Stimulated activated CD8-positive, alpha-beta memory T cell treated with anti-CD3 and anti-CD28 coated beads, Interleukin-15, amount 100 ng/mL, for 4 hours (primary cell): ENCODE measurements around the gene SSNA1.

ENCODE experiments used
- DNase-seq, 2 donors: peaks; one replicate each; pipeline ENCODE4 v3.0.0-alpha.2; 2020; ENCODE audit warnings: low read depth in 2 of 2

SSNA1 gene, protein sequence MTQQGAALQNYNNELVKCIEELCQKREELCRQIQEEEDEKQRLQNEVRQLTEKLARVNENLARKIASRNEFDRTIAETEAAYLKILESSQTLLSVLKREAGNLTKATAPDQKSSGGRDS

DNA sequence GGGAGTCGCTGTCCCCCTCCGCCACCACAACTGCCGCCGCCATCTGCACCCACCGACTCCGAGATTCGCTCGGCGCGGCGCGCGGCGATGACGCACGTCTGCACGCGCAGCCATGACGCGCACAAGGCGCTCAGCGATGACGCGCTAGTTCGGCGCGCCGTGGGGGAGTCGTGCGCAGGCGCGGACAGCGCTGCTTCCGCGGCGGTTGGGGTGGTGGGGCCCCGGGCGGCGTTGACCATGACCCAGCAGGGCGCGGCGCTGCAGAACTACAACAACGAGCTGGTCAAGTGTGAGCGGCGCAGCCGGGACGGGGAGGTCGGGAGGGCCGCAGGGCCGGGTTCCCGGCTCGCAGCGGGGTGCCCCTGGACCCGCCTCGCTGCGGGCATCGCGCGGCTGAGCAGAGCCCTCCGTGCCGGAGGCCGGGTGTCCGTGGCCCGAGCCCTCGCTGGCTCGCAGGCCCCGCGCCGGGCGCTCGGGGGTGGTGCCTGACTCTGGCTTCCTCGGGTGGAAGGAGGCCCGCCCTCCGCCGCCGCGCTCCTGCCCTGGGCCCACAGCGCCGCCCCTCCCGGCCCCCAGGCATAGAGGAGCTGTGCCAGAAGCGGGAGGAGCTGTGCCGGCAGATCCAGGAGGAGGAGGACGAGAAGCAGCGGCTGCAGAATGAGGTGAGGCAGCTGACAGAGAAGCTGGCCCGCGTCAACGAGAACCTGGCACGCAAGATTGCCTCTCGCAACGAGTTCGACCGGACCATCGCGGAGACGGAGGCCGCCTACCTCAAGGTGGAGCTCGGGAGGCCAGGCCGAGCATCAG, at the start of gene SSNA1, which contains the start of gene ANAPC2:
Gene SSNA1 (plus strand): TSS at position 187 of the 807 bp plus-strand sequence. CDS start 51 bp downstream, at position 238.
Gene ANAPC2 (minus strand): TSS at position 71 of the 807 bp plus-strand sequence. CDS start 28 bp downstream, at position 43.
- peak; percentile 77 to 90 for DNase-seq

DNA sequence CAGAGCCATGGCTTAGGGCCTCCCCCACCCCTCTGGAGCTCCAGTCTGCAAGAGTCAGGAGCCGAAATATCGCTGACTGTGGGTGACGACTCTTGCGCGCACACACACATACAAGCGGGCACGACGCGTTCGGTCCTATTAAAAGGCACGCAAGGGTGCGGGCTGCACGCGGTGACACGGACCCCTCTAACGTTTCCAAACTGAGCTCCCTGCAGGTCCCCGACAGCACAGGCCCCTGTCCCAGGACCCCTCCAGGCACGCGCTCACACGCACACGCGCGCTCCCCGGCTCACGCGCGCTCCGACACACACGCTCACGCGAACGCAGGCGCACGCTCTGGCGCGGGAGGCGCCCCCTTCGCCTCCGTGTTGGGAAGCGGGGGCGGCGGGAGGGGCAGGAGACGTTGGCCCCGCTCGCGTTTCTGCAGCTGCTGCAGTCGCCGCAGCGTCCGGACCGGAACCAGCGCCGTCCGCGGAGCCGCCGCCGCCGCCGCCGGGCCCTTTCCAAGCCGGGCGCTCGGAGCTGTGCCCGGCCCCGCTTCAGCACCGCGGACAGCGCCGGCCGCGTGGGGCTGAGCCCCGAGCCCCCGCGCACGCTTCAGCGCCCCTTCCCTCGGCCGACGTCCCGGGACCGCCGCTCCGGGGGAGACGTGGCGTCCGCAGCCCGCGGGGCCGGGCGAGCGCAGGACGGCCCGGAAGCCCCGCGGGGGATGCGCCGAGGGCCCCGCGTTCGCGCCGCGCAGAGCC, 49.6 kb upstream of the SSNA1 start, which contains the start of gene GRIN1:
Gene GRIN1 (plus strand): TSS at position 433 of the 746 bp plus-strand sequence. CDS start 333 bp downstream, outside the sequence.
- no peak for DNase-seq

DNA sequence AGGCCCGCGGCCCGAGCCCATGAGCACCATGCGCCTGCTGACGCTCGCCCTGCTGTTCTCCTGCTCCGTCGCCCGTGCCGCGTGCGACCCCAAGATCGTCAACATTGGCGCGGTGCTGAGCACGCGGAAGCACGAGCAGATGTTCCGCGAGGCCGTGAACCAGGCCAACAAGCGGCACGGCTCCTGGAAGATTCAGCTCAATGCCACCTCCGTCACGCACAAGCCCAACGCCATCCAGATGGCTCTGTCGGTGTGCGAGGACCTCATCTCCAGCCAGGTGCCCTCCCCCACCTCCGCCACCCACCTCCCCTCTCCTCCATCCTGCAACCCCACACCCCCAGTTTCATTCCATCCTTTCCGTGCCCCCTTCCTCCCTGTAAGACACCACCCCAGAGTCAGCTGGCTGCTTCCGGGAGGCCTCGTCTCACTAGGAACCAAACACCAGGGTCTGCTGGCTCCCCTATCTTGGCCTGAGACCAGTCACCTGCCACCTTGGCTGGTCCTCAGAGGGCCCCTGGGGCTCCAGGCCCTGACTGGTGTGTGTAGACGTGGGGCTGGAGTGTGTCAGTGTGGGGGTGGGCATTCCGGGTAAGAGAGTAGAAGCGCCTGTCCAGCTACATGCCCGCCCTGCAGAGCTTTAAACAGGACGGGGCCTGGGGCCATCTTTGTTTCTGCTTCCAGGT, 48.9 kb upstream of the SSNA1 start:
- no peak for DNase-seq

DNA sequence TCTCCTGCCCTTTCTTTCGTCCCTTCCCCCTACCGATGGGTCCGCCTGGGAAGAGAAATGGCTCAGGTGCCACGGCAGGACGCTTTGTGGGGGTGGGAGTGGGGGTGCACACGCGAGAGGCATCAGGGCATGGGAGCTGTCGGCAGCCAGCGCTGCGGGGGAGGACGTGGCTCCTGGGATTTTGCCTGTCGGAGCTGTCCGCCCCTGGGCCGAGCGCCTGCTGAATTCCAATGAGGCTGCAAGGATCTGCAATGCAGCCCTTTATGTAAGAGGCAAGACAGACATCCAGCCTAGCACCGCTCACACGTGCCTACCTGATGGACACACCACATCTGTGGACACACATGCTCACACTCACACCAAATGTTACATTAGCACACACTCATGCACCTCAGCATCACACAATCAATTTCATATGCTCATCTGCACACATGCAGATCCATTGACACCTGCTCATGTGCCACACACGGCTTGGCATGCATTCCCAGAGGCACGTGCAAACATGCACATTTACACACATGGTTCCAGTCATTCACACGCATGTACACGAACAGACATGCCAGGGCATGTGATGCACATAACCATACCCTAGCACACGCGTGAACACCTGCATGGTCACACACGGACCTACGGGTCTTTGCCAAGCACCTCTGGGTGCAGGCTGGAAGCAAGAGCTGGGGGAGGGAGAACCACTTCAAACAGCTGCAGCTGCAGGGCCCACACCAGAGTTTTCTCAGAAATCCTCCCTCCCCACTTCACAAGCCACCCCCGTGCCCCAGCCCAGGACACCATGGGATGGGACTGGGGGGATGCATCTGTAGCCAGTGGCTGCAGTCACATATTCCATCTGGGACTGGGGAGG, 48.1 kb upstream of the SSNA1 start:
- DNase-seq, result no peak

- DNase-seq, result no peak
Measured at GRCh38 chr9:137141050-137141810, 47.2 kb upstream of the SSNA1 start.

- no peak for DNase-seq
Measured at GRCh38 chr9:137141976-137142936, 46.2 kb upstream of the SSNA1 start.

GRCh38 chr9:137143459-137143858, 45.0 kb upstream of the SSNA1 start:
- DNase-seq, result no peak

GRCh38 chr9:137145731-137146526, 42.5 kb upstream of the SSNA1 start:
- DNase-seq, result no peak

GRCh38 chr9:137146527-137146918, 42.0 kb upstream of the SSNA1 start:
- no peak for DNase-seq

- no peak for DNase-seq
Measured at GRCh38 chr9:137147091-137147792, 41.2 kb upstream of the SSNA1 start.

- no peak for DNase-seq
Measured at GRCh38 chr9:137147793-137148160, 40.7 kb upstream of the SSNA1 start.

DNA sequence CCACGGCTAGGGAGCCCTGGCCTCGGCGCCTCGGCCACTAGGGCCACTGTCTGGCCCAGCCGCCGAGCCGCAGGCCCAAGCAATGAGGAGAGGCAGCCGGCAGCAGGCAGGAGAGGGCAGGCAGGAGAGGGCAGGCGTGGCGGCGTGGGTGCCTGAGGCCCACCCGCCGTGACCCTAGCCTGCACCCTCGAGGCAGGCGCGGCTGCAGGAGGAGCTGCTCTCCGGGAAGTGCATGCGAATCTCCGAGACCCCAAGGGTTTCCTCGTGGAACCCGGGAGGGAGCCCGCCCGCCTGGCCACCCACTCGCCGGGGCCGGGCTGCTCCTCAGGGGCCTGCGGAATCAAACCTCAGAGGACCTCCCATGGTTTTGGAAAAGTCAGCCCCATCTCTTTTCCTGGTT, 40.2 kb upstream of the SSNA1 start:
- no peak for DNase-seq

DNA sequence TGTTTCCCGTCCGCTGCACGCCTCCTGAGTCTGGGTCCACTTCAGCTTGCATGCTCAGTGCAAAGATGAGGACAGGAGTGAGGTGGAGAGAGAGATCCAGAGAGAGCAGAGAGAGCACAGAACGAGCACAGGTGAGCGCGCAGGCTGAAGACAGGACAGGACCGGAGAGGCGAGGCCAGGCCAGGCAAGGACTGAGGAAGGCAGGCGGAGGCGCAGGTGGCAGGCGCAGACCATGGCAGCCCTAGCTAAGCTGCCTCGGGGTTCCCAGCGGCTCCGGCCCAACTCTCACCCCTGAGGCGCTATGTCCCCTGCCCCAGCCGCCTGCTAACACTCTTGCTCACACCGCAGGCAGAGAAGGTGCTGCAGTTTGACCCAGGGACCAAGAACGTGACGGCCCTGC, 39.8 kb upstream of the SSNA1 start:
- DNase-seq, result no peak

- no peak for DNase-seq
Measured at GRCh38 chr9:137149363-137149762, 39.1 kb upstream of the SSNA1 start.

- DNase-seq, result no peak
Measured at GRCh38 chr9:137149942-137150616, 38.4 kb upstream of the SSNA1 start.

DNA sequence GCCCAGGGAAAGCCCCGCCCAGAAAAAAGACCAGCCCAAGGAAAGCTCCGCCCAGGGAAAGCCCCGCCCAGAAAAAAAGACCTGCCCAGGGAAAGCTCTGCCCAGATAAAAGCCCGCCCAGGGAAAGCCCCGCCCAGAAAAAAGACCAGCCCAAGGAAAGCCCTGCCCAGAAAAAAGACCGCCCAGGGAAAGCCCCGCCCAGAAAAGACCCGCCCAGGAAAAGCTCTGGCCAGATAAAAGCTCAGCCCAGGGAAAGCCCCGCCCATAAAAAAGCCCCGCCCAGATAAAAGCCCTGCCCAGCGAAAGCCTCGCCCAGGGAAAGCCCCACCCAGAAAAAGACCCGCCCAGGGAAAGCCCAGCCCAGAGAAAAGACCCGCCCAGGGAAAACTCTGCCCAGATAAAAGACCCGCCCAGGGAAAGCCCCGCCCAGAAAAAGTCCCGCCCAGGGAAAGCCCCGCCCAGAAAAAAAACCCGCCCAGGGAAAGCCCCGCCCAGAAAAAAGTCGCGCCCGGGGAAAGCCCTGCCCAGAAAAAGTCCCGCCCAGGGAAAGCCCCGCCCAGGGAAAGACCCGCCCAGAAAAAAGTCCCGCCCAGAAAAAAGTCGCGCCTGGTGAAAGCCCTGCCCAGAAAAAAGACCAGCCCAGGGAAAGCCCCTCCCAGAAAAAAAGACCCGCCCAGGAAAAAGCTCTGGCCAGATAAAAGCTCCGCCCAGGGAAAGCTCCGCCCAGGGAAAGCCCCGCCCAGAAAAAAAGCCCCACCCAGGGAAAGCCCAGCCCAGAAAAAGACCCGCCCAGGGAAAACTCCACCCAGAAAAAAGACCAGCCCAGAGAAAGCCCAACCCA, 37.6 kb upstream of the SSNA1 start:
- DNase-seq, result no peak
